ENCODE measurements around the gene P3H4. TPM values are rescaled to one million over a fixed set of nuclear protein-coding genes. Genes with fewer than 3 reads are reported as not detected.
A peak's percentile ranks its signal among the peaks of the same experiment; 100 is the strongest.

Gene P3H4
- total and polyA plus RNA-seq, 2 donors (not counting 3 experiments of a cell fraction or from before 2014, with no cell fraction given) = 39.2 to 58.3 TPM

GRCh38 chr17:41773731-41774193 is 38.0 kb downstream of the P3H4 start:
- peaks cover 47% of the 10 kb centered on the region for H3K4me1 ChIP-seq (ENCODE audit: control insufficient read depth, extremely low read depth, insufficient read depth, low read length)

More at GRCh38 chr17:41773731-41774193, 38.0 kb downstream of the P3H4 start:
- Histone ChIP-seq H3K9me1 (replicated peaks; ENCODE audit: control insufficient read depth, extremely low read depth, insufficient read depth, low read length) (no peaks in the 10 kb centered on the region), H3K27me3 (ENCODE audit: control insufficient read depth in 2 of 2, insufficient read depth in 2 of 2, low read length in 2 of 2) (no peaks in the 10 kb centered on the region), H4K20me1 (replicated peaks; ENCODE audit: control insufficient read depth, extremely low read depth, insufficient read depth, low read length) (no peaks in the 10 kb centered on the region), H3K27ac (ENCODE audit: insufficient read depth, low read depth, low read length) (peak overlapping the region; percentile 83), H3K4me3 (replicated peaks in 1 of 3; ENCODE audit: insufficient read depth in 1 of 3, low read depth in 1 of 3, low read length in 3 of 3) (no peak overlapping the region), H3K79me2 (ENCODE audit: control insufficient read depth, insufficient read depth, low read length) (no peaks in the 10 kb centered on the region), H3K9ac (replicated peaks; ENCODE audit: extremely low read depth, insufficient read depth, low read length) (peak overlapping the region; percentile 17), H3K36me3 (ENCODE audit: control insufficient read depth in 2 of 2, extremely low read depth in 1 of 2, insufficient read depth in 2 of 2, low read length in 2 of 2) (peaks cover 6 to 41% of the 10 kb centered on the region in 2 experiments), H3K4me2 (ENCODE audit: insufficient read depth, low read length) (no peak overlapping the region), H3K9me3 (replicated peaks; ENCODE audit: control insufficient read depth, insufficient read depth, low read length) (no peaks in the 10 kb centered on the region), H2AFZ (ENCODE audit: low read depth, low read length) (no peak overlapping the region)
- BruUV-seq (replicated peaks) = no TSS peak
- intact Hi-C loops (cut with micrococcal nuclease) (loop anchor here (1.0 to 2.0 kb wide), 3 partner anchors 13 to 35 kb away; partner anchors contain the start of gene JUP), dilution Hi-C loops (cut with MboI; ENCODE audit: extremely low pct_ligation_motif_present, low sequenced_read_pairs) (no loop called here)
- FAIRE-seq = no peak
- TF ChIP-seq CTCF (IDR thresholded peaks at IDR 0.05; ENCODE audit: extremely low read depth in 1 of 2, insufficient read depth in 1 of 2, low read depth in 1 of 2, low read length in 2 of 2) = no peak
- TF ChIP-seq FOS (IDR thresholded peaks at IDR 0.05; ENCODE audit: borderline replicate concordance, insufficient read depth, low read length) = no peak
- TF ChIP-seq JUN (IDR thresholded peaks at IDR 0.05; ENCODE audit: borderline replicate concordance, insufficient read depth, insufficient read length, low read depth) = no peak
- TF ChIP-seq GATA2 (IDR thresholded peaks at IDR 0.05; ENCODE audit: insufficient read depth, insufficient read length, low read depth, low read length) = no peak
- no peak for TF ChIP-seq MYC (IDR thresholded peaks at IDR 0.05; ENCODE audit: low read depth, low read length)
- TF ChIP-seq MAX (IDR thresholded peaks at IDR 0.05; ENCODE audit: insufficient read depth, insufficient read length) = no peak
- no peak for TF ChIP-seq POLR2A (IDR thresholded peaks at IDR 0.05; ENCODE audit: low read depth, low read length)
- no peak for TF ChIP-seq EZH2 (IDR thresholded peaks at IDR 0.05; ENCODE audit: borderline replicate concordance, low read depth, low read length, severe bottlenecking)
- no peak for TF ChIP-seq POLR2AphosphoS5 (IDR thresholded peaks at IDR 0.05; ENCODE audit: insufficient read depth, low read depth, low read length)
- CTCF ChIA-PET = interaction anchor here (0.9 to 7.7 kb wide), 7 partner anchors 12 to 91 kb away, joined by 3 to 169 read pairs (median 4); partner anchors contain the start of genes JUP and KLHL11
- POLR2A ChIA-PET = interaction anchor here (0.6 to 3.4 kb wide), 4 partner anchors 12 to 107 kb away, joined by 3 to 31 read pairs (median 4); partner anchors contain the start of gene JUP
- DNase-seq (ENCODE audit: low read depth, low spot score) = no peak

All from endothelial cell of umbilical vein (primary cell).